Stimulated activated naive CD4-positive, alpha-beta T cell (primary cell): Measurements from ENCODE around the gene CPNE4.

ENCODE experiments used
- DNase-seq, 6 experiments: peaks; one replicate each; lab custom pipeline; 2025; lab: John Stamatoyannopoulos, UW

CPNE4 gene

GRCh38 chr3:131597816-131598215 lies 437.0 kb downstream of the CPNE4 start:
- DNase-seq = no peak

GRCh38 chr3:131596884-131597283 lies 437.9 kb downstream of the CPNE4 start:
- peak in 1 of 6 experiments; percentile 0 for DNase-seq

GRCh38 chr3:131591394-131592014 lies 443.3 kb downstream of the CPNE4 start:
- DNase-seq = no peak

GRCh38 chr3:131586277-131586676 lies 448.5 kb downstream of the CPNE4 start:
- no peak for DNase-seq

- no peak for DNase-seq
Observed at GRCh38 chr3:131582438-131582837, 452.4 kb downstream of the CPNE4 start.

- no peak for DNase-seq
Observed at GRCh38 chr3:131568460-131568859, 466.4 kb downstream of the CPNE4 start.

- no peak for DNase-seq
Observed at GRCh38 chr3:131564812-131565211, 470.0 kb downstream of the CPNE4 start.

- DNase-seq = no peak
Observed at GRCh38 chr3:131561511-131561910, 473.3 kb downstream of the CPNE4 start.

- DNase-seq = no peak
Observed at GRCh38 chr3:131560795-131561194, 474.0 kb downstream of the CPNE4 start.

- DNase-seq = no peak
Observed at GRCh38 chr3:131555456-131555855, 479.4 kb downstream of the CPNE4 start.

GRCh38 chr3:131553495-131554247 lies 481.1 kb downstream of the CPNE4 start:
- DNase-seq = no peak

GRCh38 chr3:131551761-131552160 lies 483.1 kb downstream of the CPNE4 start:
- DNase-seq = no peak

- no peak for DNase-seq
Observed at GRCh38 chr3:131550562-131551465, 484.0 kb downstream of the CPNE4 start.

GRCh38 chr3:131549340-131549739 lies 485.5 kb downstream of the CPNE4 start:
- no peak for DNase-seq

GRCh38 chr3:131547585-131547984 lies 487.2 kb downstream of the CPNE4 start:
- no peak for DNase-seq

- no peak for DNase-seq
Observed at GRCh38 chr3:131546441-131546840, 488.4 kb downstream of the CPNE4 start.

- DNase-seq = no peak
Observed at GRCh38 chr3:131544557-131544956, 490.3 kb downstream of the CPNE4 start.

- DNase-seq = no peak
Observed at GRCh38 chr3:131543714-131544113, 491.1 kb downstream of the CPNE4 start.

GRCh38 chr3:131541288-131541687 lies 493.5 kb downstream of the CPNE4 start:
- DNase-seq = no peak

- DNase-seq = no peak
Observed at GRCh38 chr3:131540821-131541220, 494.0 kb downstream of the CPNE4 start.

GRCh38 chr3:131540143-131540542 lies 494.7 kb downstream of the CPNE4 start:
- no peak for DNase-seq

GRCh38 chr3:131538968-131539367 lies 495.8 kb downstream of the CPNE4 start:
- no peak for DNase-seq

GRCh38 chr3:131537531-131537930 lies 497.3 kb downstream of the CPNE4 start:
- no peak for DNase-seq
